ENCODE measurements around the gene DLEC1. TPM values are rescaled to one million over a fixed set of nuclear protein-coding genes. Genes with fewer than 3 reads are reported as not detected.

The DLEC1 gene
- total and polyA plus RNA-seq, 7 donors = 0.16 to 0.60 (median 0.41) TPM

GRCh38 chr3:38117748-38118420, 78.9 kb downstream of the DLEC1 start:
- DNase-seq = peak; percentile 73
- H3K9me3 ChIP-seq = no peaks in the 10 kb centered on the region
- no peak overlapping the region for H3K4me3 ChIP-seq
- peaks cover 5 to 34% (median 10%) of the 10 kb centered on the region in 4 donors for H3K36me3 ChIP-seq
- H3K27ac ChIP-seq = no peak overlapping the region
- intact Hi-C loops (cut with DNase I) = loop anchor here (10.0 kb wide), 1 partner anchor 357 kb away; no protein-coding TSS in a partner anchor
- H3K27me3 ChIP-seq = no peaks in the 10 kb centered on the region
- H3K4me1 ChIP-seq = peaks cover 0 to 7% (median 3%) of the 10 kb centered on the region in 4 donors
- TF ChIP-seq POLR2A (IDR thresholded peaks at IDR 0.05) (no peak), CTCF (IDR thresholded peaks at IDR 0.05) (peak; percentile 27 to 60 (median 54)), POLR2AphosphoS5 (IDR thresholded peaks at IDR 0.05) (no peak), EP300 (IDR thresholded peaks at IDR 0.05) (no peak)
- WGBS, 2 donors = 45 to 66% methylated on average over 11 of the region's 11 CpGs

GRCh38 chr3:38118421-38119247, 79.6 kb downstream of the DLEC1 start:
- intact Hi-C loops (cut with DNase I) = loop anchor here (10.0 kb wide), 1 partner anchor 356 kb away; no protein-coding TSS in a partner anchor
- Histone ChIP-seq H3K36me3 (peaks cover 9 to 42% (median 12%) of the 10 kb centered on the region in 4 donors), H3K27ac (no peak overlapping the region), H3K9me3 (no peaks in the 10 kb centered on the region), H3K27me3 (no peaks in the 10 kb centered on the region), H3K4me3 (no peak overlapping the region), H3K4me1 (peaks cover 0 to 7% (median 3%) of the 10 kb centered on the region in 4 donors)
- WGBS, 2 donors = 89 to 90% methylated on average over 13 of the region's 13 CpGs
- peak; percentile 39 for DNase-seq
- TF ChIP-seq POLR2A (IDR thresholded peaks at IDR 0.05) = no peak
- no peak for TF ChIP-seq POLR2AphosphoS5 (IDR thresholded peaks at IDR 0.05)
- no peak for TF ChIP-seq CTCF (IDR thresholded peaks at IDR 0.05)
- no peak for TF ChIP-seq EP300 (IDR thresholded peaks at IDR 0.05)

- H3K27ac ChIP-seq = no peak overlapping the region
- H3K36me3 ChIP-seq = peaks cover 9 to 48% (median 13%) of the 10 kb centered on the region in 4 donors
- no peak overlapping the region for H3K4me3 ChIP-seq
- no peak for DNase-seq
- TF ChIP-seq POLR2AphosphoS5 (IDR thresholded peaks at IDR 0.05) = no peak
- no peak for TF ChIP-seq CTCF (IDR thresholded peaks at IDR 0.05)
- TF ChIP-seq POLR2A (IDR thresholded peaks at IDR 0.05) = no peak
- no peak for TF ChIP-seq EP300 (IDR thresholded peaks at IDR 0.05)
- intact Hi-C loops (cut with DNase I) = loop anchor here (10.0 kb wide), 1 partner anchor 356 kb away; no protein-coding TSS in a partner anchor
- WGBS, 2 donors = 99 to 100% methylated on average over 1 of the region's 1 CpG
- no peaks in the 10 kb centered on the region for H3K9me3 ChIP-seq
- H3K27me3 ChIP-seq = no peaks in the 10 kb centered on the region
- H3K4me1 ChIP-seq = peaks cover 0 to 7% (median 3%) of the 10 kb centered on the region in 4 donors
Measured at GRCh38 chr3:38119248-38119544, 80.2 kb downstream of the DLEC1 start.

GRCh38 chr3:38119821-38120692, 81.0 kb downstream of the DLEC1 start:
- Histone ChIP-seq H3K27me3 (no peaks in the 10 kb centered on the region), H3K4me1 (peaks cover 0 to 7% (median 3%) of the 10 kb centered on the region in 4 donors), H3K36me3 (peaks cover 9 to 56% (median 18%) of the 10 kb centered on the region in 4 donors), H3K9me3 (no peaks in the 10 kb centered on the region), H3K27ac (peak overlapping the region in 1 of 4 donors; percentile 24), H3K4me3 (no peak overlapping the region)
- peak; percentile 50 for DNase-seq
- intact Hi-C loops (cut with DNase I) = loop anchor here (10.0 kb wide), 2 partner anchors 125 to 355 kb away; no protein-coding TSS in a partner anchor
- 89 to 93% methylated on average over 7 of the region's 7 CpGs for WGBS, 2 donors
- TF ChIP-seq CTCF (IDR thresholded peaks at IDR 0.05) (no peak), EP300 (IDR thresholded peaks at IDR 0.05) (no peak), POLR2AphosphoS5 (IDR thresholded peaks at IDR 0.05) (no peak), POLR2A (IDR thresholded peaks at IDR 0.05) (no peak)
